Ishikawa (cell line): ENCODE data around the gene TRPV2.

Experiments
- EP300 ChIP-seq: IDR thresholded peaks from 2 replicates; pipeline ENCODE4 v1.6.1; 2012; ENCODE audit warnings: borderline replicate concordance
- RAD21 ChIP-seq: IDR thresholded peaks from 2 replicates; pipeline ENCODE4 v1.6.1; 2012; ENCODE audit warnings: low read depth
- TEAD4 ChIP-seq: IDR thresholded peaks from 2 replicates; pipeline ENCODE4 v1.6.1; 2012
- YY1 ChIP-seq: IDR thresholded peaks from 2 replicates; pipeline ENCODE4 v1.6.1; 2012; ENCODE audit warnings: low read depth

- TF ChIP-seq RAD21 (no peak), EP300 (no peak), TEAD4 (no peak), YY1 (no peak)
Measured at GRCh38 chr17:16484445-16485175, 69.2 kb downstream of the TRPV2 start.
